GDM1 (cell line): ENCODE results near the gene FOXL2.
A peak's percentile ranks its signal among the peaks of the same experiment; 100 is the strongest.

Source experiments
- DNase-seq: peaks from one replicate; lab custom pipeline; 2025; lab: John Stamatoyannopoulos, UW

The FOXL2 gene

GRCh38 chr3:138945709-138946662, 951 bp downstream of the FOXL2 start:
- DNase-seq, result no peak

- no peak for DNase-seq
Measured at GRCh38 chr3:138944929-138945708, 1.8 kb downstream of the FOXL2 start.

DNA sequence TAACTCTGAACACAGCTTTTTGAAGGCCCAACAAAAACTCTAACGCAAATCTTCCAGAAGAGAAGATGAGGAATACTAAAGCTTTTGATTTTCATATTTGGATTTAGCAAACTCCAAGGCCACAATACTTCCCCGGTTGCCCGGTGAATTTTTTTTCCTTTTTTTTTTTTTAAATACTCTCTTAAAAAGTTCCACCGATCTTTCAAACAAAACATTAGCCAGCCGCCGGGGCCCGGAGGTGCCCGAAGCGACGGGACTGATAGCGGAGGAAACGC, 2.3 kb downstream of the FOXL2 start:
- no peak for DNase-seq

DNA sequence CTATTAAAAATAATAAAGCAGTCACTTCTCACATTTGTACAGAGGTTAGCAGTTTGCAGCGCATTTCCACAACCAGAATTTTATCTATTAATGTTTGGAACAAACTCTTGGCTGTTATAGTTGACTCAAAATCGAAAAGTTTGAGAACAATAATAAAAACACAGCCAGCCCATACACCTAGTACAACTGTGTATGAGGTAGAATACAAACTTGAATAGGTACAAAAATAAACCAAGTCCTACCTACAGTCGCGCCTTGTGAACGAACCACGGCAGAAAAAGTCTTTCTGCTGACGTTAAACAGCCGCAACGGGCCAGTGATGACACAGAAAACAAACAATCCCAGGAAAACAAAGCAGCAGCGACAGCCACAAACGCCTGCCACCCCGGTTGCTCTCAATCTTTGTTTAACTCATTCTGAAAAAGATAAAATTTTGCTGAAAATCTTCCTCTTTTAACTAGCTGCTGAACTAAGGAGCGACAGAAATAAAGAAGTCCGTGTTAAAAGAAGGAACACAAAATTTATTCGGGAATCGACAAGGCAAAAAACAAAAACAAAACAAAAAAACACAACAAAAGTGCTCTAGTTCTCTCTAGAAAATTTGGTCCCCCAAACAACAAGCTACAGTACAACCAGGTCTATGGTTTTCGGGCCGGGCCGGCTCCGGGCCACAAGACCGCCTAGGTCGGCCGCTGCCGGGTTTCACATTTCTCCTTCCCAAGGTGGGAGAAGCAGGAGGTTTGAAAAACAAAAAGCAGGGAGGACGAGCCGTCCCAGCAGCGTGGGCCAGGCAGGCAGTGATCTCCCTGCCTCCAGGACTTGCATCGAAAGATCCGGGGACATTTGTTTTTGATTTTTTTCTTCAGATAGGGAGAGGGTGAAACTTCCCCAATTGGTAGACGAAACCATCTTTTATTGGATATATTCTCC, 2.9 kb downstream of the FOXL2 start:
- DNase-seq, result no peak

- DNase-seq, result no peak
Measured at GRCh38 chr3:138942861-138943623, 3.9 kb downstream of the FOXL2 start.

GRCh38 chr3:138942271-138942670, 4.7 kb downstream of the FOXL2 start:
- no peak for DNase-seq

GRCh38 chr3:138941259-138941885, 5.6 kb downstream of the FOXL2 start:
- no peak for DNase-seq

DNA sequence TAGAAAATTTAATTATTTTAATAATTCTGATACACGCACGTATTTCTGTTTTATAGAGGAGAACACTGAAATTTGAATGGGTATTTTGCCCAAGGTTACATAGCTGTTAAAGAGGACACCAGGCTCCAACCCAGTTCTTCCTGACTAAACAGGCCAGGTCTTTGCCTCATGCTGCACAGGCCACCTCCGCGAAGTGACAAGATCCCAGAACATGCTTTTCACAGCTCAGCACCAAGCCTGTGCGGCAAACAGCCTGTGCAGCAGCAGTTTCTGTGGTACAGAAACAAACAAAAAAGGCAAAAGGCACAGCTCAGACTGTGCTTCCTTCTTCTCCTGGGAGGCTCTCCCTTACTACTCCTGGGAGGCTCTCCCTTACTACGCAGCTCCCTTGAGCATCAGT, 6.5 kb downstream of the FOXL2 start:
- DNase-seq, result no peak

DNA sequence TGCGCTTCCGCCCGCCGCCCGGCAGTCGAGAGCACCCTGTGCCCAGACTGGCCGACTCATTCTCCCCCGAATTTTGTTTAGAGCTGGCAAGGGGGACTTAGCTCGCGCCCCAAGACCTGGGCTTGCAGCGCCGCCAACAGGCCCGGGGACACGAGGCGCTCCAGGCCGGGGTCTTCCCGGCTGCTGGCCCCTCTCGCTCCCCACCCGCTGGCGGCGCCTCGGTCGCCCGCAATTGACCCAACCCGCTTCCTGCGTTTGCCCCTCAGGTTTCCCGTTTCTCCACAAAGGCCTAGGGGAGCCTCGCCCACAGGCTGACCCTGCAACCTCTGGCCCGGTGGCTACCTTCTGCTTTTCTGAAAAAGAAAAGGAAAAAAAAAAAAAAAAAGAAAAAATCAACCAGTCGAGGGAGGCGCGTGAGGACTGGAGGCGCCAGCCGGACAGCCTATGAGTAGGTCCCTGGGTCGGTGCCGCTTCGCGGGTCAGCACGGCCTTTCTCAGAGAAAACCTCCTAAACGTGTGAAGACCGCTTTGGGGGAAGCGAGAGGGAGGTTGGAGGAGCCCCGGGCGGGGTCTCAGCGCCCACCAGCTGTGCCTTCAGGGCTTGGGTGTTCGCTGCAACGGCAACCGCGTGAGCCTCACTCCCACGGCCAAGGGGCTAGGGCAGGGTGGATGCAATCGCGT, 7.2 kb downstream of the FOXL2 start:
- no peak for DNase-seq

GRCh38 chr3:138938877-138939560, 7.9 kb downstream of the FOXL2 start:
- DNase-seq, result no peak

- no peak for DNase-seq
Measured at GRCh38 chr3:138938056-138938876, 8.7 kb downstream of the FOXL2 start.

DNA sequence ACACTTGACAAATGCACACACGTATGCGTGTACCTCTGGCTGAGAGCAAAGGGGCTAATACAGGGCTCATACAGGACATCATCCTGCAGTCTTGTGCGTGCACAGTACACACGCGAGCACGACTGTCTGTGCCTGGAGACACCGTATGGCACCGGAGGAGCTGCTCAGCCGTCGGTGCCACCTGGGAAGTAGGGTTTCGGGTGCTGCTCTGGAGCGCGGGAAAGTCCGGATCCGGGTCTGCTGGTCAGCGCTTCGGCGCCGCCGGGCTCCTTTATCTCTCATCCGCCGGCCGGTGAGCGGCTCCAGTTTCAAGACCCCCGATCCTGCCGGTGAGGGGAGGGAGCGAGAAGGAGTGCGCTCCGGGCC, 9.3 kb downstream of the FOXL2 start:
- DNase-seq, result no peak

GRCh38 chr3:138936741-138937689, 9.9 kb downstream of the FOXL2 start:
- no peak for DNase-seq

GRCh38 chr3:138935863-138936740, 10.8 kb downstream of the FOXL2 start:
- peak; percentile 44 for DNase-seq

- DNase-seq, result no peak
Measured at GRCh38 chr3:138935505-138935862, 11.5 kb downstream of the FOXL2 start.

DNA sequence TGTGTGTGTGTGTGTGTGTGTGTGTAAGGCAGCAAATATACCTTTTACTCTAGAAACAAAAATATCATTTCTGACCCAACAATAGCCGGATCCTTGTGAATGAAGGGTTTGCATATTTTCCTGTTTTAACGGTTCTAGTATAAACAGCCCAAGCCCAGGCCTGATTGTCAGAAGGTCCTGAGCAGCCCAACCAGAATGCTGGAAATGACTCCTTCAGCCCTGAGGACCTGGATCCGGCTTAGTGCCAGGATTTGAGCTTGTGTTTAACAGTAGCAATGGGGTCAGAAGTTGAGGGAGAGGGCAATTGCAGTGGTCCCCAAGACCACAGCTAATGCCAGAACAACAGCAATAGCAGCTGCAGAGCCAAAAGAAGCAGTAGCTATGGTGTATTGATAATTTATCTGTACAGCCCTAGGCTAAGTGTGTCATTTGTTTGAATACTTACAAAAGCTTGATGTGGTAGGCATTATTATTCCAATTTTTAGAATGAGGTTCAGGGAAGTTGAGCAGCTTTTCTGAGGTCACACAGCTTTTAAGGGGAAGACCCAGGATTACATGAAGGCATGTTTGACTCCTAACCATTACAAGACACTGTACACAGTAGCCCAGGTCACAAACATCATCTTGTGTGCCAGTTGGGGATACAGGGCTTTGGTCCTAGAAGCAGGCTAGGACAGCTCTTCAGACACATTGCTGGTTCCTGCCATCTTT, 12.8 kb downstream of the FOXL2 start:
- DNase-seq, result no peak
